H1 (cell line): Measurements from ENCODE around the gene KIF3B. TPM values are rescaled to one million over a fixed set of nuclear protein-coding genes. Genes with fewer than 3 reads are reported as not detected.

Source experiments
- EZH2 ChIP-seq: fragments of 200-600 bp; sonication (generic); IDR thresholded peaks from 2 replicates; pipeline ENCODE4 v1.7.1; 2012; ENCODE audit warnings: low read depth, mild to moderate bottlenecking, moderate library complexity, low read length, inconsistent platforms; ENCODE audit not compliant: severe bottlenecking
- RFX5 ChIP-seq: IDR thresholded peaks from 2 replicates; pipeline ENCODE4 v1.6.1; 2011; ENCODE audit warnings: low read depth, low read length, improper control_type of control experiment, borderline replicate concordance
- ZNF274 ChIP-seq: IDR thresholded peaks from 2 replicates; pipeline ENCODE4 v1.7.0; 2012; ENCODE audit warnings: low read length, borderline replicate concordance; ENCODE audit errors: extremely low read depth
- polyA plus RNA-seq, 7 experiments: library from polyadenylated mRNA; depleted of rRNA in 3 of 7; stranded (reverse) in 5 of 7; unstranded in 2 of 7; fragments of >200 nt in 5 of 7; fragments of 200-250 nt in 2 of 7; gene quantifications; 1 replicate in 5 of 7; 2 replicates in 1 of 7; 4 replicates in 1 of 7; pipeline versions ENCODE4 v1.2.1 to v1.2.3, GENCODE V29; 2011 to 2013; ENCODE audit warnings: missing spikeins in 2 of 7, mixed read lengths in 2 of 7
- total RNA-seq: library from RNA; stranded (reverse); fragmentation: NEBNext Ultra II Directional; extraction: Animal tissue kit (Norgen Biotek cat#: 25700); gene quantifications from 2 replicates; pipeline ENCODE4 v1.2.1, GENCODE V29; 2021

Gene KIF3B
- total and polyA plus RNA-seq, 2 of the 8 experiments (the other 6 are each of a cell fraction or from before 2014, with no cell fraction given), result 10.1 to 22.4 TPM

DNA sequence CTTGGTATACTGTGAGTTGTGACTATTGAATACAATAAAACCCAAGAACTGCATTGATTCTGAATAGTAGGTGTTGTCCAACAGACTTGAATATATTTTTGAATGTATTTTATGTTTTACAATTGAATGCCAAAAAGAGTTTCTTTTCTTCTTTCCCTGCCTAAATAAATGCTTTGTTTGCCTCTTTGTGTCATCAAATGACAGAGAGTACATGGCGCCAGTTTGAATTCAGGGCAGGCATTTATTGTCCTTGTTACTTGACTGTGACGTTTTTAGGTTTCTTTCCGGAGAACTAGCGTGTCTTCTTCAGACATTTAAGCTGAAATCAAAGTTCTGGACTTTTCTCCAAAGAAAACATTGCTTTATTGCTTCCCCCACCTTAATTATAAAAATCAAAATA, 16.6 kb downstream of the KIF3B start (continued):
- TF ChIP-seq ZNF274 (no peak), EZH2 (no peak), RFX5 (no peak)
